Keratinocyte (primary cell): Measurements from ENCODE around the gene SCMH1. TPM values are rescaled to one million over a fixed set of nuclear protein-coding genes. Genes with fewer than 3 reads are reported as not detected.
A peak's percentile ranks its signal among the peaks of the same experiment; 100 is the strongest.

Experiments used
- DNase-seq: peaks from one replicate; pipeline ENCODE4 v3.0.0-alpha.2; 2011; ENCODE audit warnings: low read depth, missing footprints, low spot score
- FAIRE-seq: peaks from 2 replicates; lab custom pipeline; 2011; peaks lifted over from hg19 to GRCh38; lab: Jason Lieb, UNC
- H2AFZ ChIP-seq: 2 replicates; pipeline ENCODE4 v1.6.0; 2012; ENCODE audit warnings: low read length, control low read depth, inconsistent platforms; ENCODE audit not compliant: control insufficient read depth
- H3K27ac ChIP-seq: 2 replicates; pipeline ENCODE4 v1.5.1; 2011; ENCODE audit warnings: low read length; ENCODE audit not compliant: control insufficient read depth, insufficient read depth
- H3K27me3 ChIP-seq: 3 replicates; pipeline ENCODE4 v1.6.0; 2011; ENCODE audit warnings: low read length; ENCODE audit not compliant: control insufficient read depth, insufficient read depth; ENCODE audit errors: extremely low read depth
- H3K36me3 ChIP-seq, 2 experiments: 2 replicates in 1 of 2; 3 replicates in 1 of 2; pipeline ENCODE4 v1.5.1; 2011; ENCODE audit warnings: low read length in 2 of 2, mild to moderate bottlenecking in 1 of 2; ENCODE audit not compliant: control insufficient read depth in 2 of 2, insufficient read depth in 2 of 2; ENCODE audit errors: extremely low read depth in 1 of 2
- H3K4me1 ChIP-seq: 3 replicates; pipeline ENCODE4 v1.5.1; 2011; ENCODE audit warnings: low read length; ENCODE audit not compliant: control insufficient read depth, insufficient read depth; ENCODE audit errors: extremely low read depth
- H3K4me2 ChIP-seq: 3 replicates; pipeline ENCODE4 v1.6.0; 2011; ENCODE audit warnings: low read depth, low read length; ENCODE audit not compliant: control insufficient read depth, insufficient read depth; ENCODE audit errors: extremely low read depth
- H3K4me3 ChIP-seq, 3 experiments: fragments of 200-600 bp in 1 of 3; sonication (generic) in 1 of 3; 2 replicates in 2 of 3; 3 replicates in 1 of 3; pipeline ENCODE4 v1.5.1; 2011 to 2016; ENCODE audit warnings: low read length in 3 of 3, mild to moderate bottlenecking in 3 of 3, control low read depth in 2 of 3, inconsistent platforms in 1 of 3, low read depth in 1 of 3, mixed read lengths in 1 of 3, mixed run types in 1 of 3, moderate library complexity in 1 of 3; ENCODE audit not compliant: control insufficient read depth in 2 of 3, insufficient read depth in 2 of 3; ENCODE audit errors: extremely low read depth in 1 of 3
- H3K79me2 ChIP-seq: 2 replicates; pipeline ENCODE4 v1.6.0; 2012; ENCODE audit warnings: low read length; ENCODE audit not compliant: control insufficient read depth, insufficient read depth
- H3K9ac ChIP-seq: 3 replicates; pipeline ENCODE4 v1.6.0; 2011; ENCODE audit warnings: low read length; ENCODE audit not compliant: control insufficient read depth, insufficient read depth; ENCODE audit errors: extremely low read depth
- H3K9me1 ChIP-seq: 3 replicates; pipeline ENCODE4 v1.6.0; 2011; ENCODE audit warnings: low read length; ENCODE audit not compliant: control insufficient read depth, insufficient read depth; ENCODE audit errors: extremely low read depth
- H3K9me3 ChIP-seq: 2 replicates; pipeline ENCODE4 v1.5.1; 2012; ENCODE audit warnings: low read depth, low read length; ENCODE audit not compliant: control insufficient read depth
- H4K20me1 ChIP-seq: 3 replicates; pipeline ENCODE4 v1.6.0; 2011; ENCODE audit warnings: low read length; ENCODE audit not compliant: control insufficient read depth, insufficient read depth; ENCODE audit errors: extremely low read depth
- CTCF ChIP-seq, 3 experiments: IDR thresholded peaks in 1 of 3; conservative IDR thresholded peaks in 1 of 3; optimal IDR thresholded peaks in 1 of 3; 2 replicates in 2 of 3; 3 replicates in 1 of 3; pipeline versions ENCODE3 to v1.5.1; 2011; ENCODE audit warnings: low read length in 3 of 3, mild to moderate bottlenecking in 3 of 3, moderate library complexity in 2 of 3, control low read depth in 1 of 3, inconsistent platforms in 1 of 3; ENCODE audit not compliant: insufficient read depth in 2 of 3; ENCODE audit errors: extremely low read depth in 1 of 3
- EZH2 ChIP-seq: IDR thresholded peaks from one replicate; pipeline ENCODE4 v1.6.1; 2012; ENCODE audit warnings: inconsistent platforms, mild to moderate bottlenecking, low read length, moderate library complexity
- dilution Hi-C: fragments of 300-500 bp; cut with MboI; formaldehyde crosslinking; loops from one replicate; pipeline ENCODE4 v1.7.0; 2020; ENCODE audit warnings: low sequenced_read_pairs; ENCODE audit not compliant: extremely low pct_ligation_motif_present
- polyA plus RNA-seq, 5 experiments: library from polyadenylated mRNA; depleted of rRNA in 3 of 5; stranded (reverse) in 3 of 5; stranded (forward) in 1 of 5; unstranded in 1 of 5; fragments of >200 nt; gene quantifications; 1 replicate in 1 of 5; 2 replicates in 3 of 5; 3 replicates in 1 of 5; pipeline versions ENCODE4 v1.2.1 to v1.2.3, GENCODE V29; 2011 to 2012; ENCODE audit warnings: missing spikeins in 2 of 5, low read depth in 1 of 5, low replicate concordance in 1 of 5

SCMH1 gene
- polyA plus RNA-seq, 1 donor (not counting 4 experiments of a cell fraction or from before 2014, with no cell fraction given) = 29.9 TPM

GRCh38 chr1:40980068-40980452, 262.0 kb downstream of the SCMH1 start:
- no peak overlapping the region for H2AFZ ChIP-seq
- no peaks in the 10 kb centered on the region for H3K9me1 ChIP-seq
- H3K4me3 ChIP-seq = peak overlapping the region; percentile 67 to 97 (median 87)
- peak overlapping the region; percentile 90 for H3K9ac ChIP-seq
- H3K27ac ChIP-seq = peak overlapping the region; percentile 85
- peaks cover 51% of the 10 kb centered on the region for H3K79me2 ChIP-seq
- peaks cover under 1 to 28% of the 10 kb centered on the region in 2 experiments for H3K36me3 ChIP-seq
- peaks cover 38% of the 10 kb centered on the region for H3K4me1 ChIP-seq
- FAIRE-seq (no peak), DNase-seq (no peak)
- H3K4me2 ChIP-seq = peak overlapping the region; percentile 99
- peaks cover 16% of the 10 kb centered on the region for H4K20me1 ChIP-seq
- dilution Hi-C loops = no loop called here
- H3K9me3 ChIP-seq = no peaks in the 10 kb centered on the region
- H3K27me3 ChIP-seq = no peaks in the 10 kb centered on the region
- TF ChIP-seq CTCF (optimal IDR thresholded peaks at IDR 0.05 in 1 of 3, IDR thresholded peaks at IDR 0.05 in 1 of 3, conservative IDR thresholded peaks at IDR 0.05 in 1 of 3; ENCODE audit: extremely low read depth in 1 of 3, insufficient read depth in 2 of 3, low read length in 3 of 3) (no peak), EZH2 (no peak)

DNA sequence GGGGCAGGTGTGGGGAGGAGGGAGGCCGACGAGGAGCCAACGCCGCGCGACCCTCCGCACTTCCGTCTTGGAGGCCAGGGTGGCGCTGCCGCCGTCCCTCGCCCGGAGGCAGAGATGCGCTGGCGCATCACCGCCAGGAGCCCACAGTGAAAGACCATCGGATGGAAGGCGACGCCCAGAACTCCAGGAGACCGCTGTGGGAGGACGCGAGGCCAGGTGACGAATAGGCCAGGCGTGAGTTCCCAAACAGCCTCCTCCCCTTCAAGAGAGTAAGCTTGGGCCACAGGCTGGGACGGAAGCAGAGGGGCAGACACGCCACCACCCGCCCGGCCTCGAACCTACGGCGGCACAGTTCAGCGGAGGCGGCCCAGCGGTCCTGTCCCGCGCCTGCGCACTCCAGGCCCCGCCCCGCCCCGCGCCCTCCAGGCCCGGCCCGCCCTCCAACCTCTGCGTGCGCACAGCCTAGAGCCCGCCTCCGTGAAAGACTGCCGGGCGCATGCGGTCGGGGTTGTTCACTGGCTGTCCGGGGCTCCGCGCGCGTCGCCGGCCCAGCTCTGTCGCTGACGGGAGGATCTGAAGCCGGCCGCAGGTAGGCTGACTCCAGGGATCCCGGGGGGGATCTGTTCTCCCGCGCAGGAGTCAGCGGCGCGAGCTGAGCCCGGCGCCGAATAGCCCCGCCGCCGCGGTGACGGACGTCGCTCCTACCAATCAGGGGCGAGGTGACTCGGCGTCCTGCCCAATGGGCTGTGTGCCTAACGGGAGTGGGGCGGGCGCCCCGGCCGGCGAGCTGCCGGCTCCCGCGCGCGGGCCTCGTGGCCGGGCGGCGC, 262.7 kb downstream of the SCMH1 start, which contains the start of gene CTPS1:
CTPS1 (plus strand) TSS at position 456 of the 827 bp plus-strand sequence. CDS start 3,595 bp downstream, outside the sequence.
- Histone ChIP-seq H3K79me2 (peaks cover 45% of the 10 kb centered on the region), H2AFZ (peak within 1 kb of the TSS; percentile 89), H3K36me3 (peaks cover 0 to 24% of the 10 kb centered on the region in 2 experiments), H3K9me3 (no peaks in the 10 kb centered on the region), H3K4me1 (peaks cover 37% of the 10 kb centered on the region), H3K4me2 (peak within 1 kb of the TSS; percentile 99), H3K27me3 (no peaks in the 10 kb centered on the region), H3K4me3 (peak within 1 kb of the TSS; percentile 67 to 97 (median 87)), H3K27ac (peak within 1 kb of the TSS; percentile 85), H3K9ac (peak within 1 kb of the TSS; percentile 90), H3K9me1 (no peaks in the 10 kb centered on the region), H4K20me1 (peaks cover 12% of the 10 kb centered on the region)
- DNase-seq (peak; percentile 83), FAIRE-seq (no peak)
- TF ChIP-seq CTCF (optimal IDR thresholded peaks at IDR 0.05 in 1 of 3, IDR thresholded peaks at IDR 0.05 in 1 of 3, conservative IDR thresholded peaks at IDR 0.05 in 1 of 3; ENCODE audit: extremely low read depth in 1 of 3, insufficient read depth in 2 of 3, low read length in 3 of 3) (peak in 2 of 3 experiments; percentile 23 to 49), EZH2 (no peak)
- dilution Hi-C loops = no loop called here
